GM12865 (cell line): Measurements from ENCODE around the gene SLC31A1.

Experiments
- DNase-seq: peaks from one replicate; pipeline ENCODE4 v3.0.0; 2010; ENCODE audit warnings: low read depth
- H3K4me3 ChIP-seq: 2 replicates; pipeline ENCODE4 v1.5.1; 2011; ENCODE audit warnings: mild to moderate bottlenecking, low read depth, low read length, control low read depth
- TF ChIP-seq, protein P1 (sequence below): IDR thresholded peaks from 2 replicates; pipeline ENCODE4 v1.5.1; 2011; ENCODE audit warnings: low read length, control low read depth, low read depth, inconsistent platforms; ENCODE audit not compliant: insufficient read depth; ENCODE audit errors: missing control alignments

SLC31A1 gene

DNA sequence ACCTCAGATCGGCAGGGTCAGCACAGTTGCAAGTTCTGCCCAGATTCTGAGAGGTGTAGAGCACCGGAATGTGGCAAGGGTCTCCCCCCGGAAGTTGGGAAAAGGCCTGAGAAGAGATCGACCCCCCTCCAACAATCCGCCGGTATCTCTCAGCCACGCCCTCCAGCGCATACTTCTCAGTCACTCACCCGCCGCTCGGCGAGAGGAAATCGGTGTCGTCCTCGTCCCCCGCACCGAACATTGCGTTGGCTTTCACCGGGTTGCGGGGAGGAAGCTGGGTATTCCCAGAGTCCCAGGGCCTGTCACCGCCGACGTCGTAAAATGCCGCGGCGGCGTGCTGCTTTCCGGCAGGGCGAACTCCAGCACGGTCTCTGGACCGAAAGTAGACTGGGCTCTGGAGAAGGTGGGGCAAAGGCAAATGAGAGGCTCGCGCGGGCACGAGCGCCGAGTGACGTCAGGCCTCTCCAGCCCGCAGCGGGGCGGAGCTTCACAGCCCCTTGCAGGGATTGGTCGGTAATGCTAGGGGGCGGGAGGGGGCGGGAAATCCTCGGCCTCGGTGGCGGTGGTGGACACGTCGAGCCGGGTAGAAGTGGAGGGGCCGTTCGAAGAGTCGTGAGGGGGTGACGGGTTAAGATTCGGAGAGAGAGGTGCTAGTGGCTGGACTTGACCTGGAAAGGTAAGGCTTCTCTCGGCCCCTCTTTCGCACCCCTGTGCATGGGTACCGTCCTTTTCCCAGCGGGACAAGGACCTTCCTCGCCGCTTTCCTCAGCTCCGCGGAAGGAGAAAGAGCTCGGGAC is at the start of gene SLC31A1, which contains the start of gene FKBP15:
Gene SLC31A1 (plus strand): TSS at position 542 of the 797 bp plus-strand sequence. CDS start 34,605 bp downstream, outside the sequence.
Gene FKBP15 (minus strand): TSS at position 275 of the 797 bp plus-strand sequence. CDS start 34 bp downstream, at position 241.
- TF ChIP-seq, protein P1, sequence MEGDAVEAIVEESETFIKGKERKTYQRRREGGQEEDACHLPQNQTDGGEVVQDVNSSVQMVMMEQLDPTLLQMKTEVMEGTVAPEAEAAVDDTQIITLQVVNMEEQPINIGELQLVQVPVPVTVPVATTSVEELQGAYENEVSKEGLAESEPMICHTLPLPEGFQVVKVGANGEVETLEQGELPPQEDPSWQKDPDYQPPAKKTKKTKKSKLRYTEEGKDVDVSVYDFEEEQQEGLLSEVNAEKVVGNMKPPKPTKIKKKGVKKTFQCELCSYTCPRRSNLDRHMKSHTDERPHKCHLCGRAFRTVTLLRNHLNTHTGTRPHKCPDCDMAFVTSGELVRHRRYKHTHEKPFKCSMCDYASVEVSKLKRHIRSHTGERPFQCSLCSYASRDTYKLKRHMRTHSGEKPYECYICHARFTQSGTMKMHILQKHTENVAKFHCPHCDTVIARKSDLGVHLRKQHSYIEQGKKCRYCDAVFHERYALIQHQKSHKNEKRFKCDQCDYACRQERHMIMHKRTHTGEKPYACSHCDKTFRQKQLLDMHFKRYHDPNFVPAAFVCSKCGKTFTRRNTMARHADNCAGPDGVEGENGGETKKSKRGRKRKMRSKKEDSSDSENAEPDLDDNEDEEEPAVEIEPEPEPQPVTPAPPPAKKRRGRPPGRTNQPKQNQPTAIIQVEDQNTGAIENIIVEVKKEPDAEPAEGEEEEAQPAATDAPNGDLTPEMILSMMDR = no peak
- peak; percentile 99 for DNase-seq

DNA sequence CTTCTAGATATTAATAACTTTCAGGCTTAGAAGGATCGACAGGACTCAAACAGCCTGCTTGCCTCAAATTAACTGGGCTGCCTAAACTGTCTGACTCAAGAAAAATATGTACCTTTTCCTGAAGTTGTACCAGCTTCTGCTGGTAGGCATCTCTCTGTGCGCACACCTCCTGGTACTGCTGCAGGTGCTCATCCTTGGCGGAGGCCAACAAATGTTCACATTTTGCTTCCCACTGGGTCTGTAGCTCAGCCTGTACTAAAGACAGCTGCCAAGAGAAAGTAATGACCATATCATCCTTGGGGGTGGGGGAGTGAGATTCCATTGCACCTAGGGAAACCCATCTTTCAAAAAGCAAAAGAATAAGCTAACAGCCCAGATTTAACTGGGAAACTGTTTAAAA is 48.0 kb upstream of the SLC31A1 start:
- DNase-seq = no peak
- no peak overlapping the region for H3K4me3 ChIP-seq
- TF ChIP-seq, protein P1 = no peak

More for the DNA sequence above, at the start of gene SLC31A1, which contains the start of gene FKBP15:
- H3K4me3 ChIP-seq = peak within 1 kb of the TSS; percentile 86

DNA sequence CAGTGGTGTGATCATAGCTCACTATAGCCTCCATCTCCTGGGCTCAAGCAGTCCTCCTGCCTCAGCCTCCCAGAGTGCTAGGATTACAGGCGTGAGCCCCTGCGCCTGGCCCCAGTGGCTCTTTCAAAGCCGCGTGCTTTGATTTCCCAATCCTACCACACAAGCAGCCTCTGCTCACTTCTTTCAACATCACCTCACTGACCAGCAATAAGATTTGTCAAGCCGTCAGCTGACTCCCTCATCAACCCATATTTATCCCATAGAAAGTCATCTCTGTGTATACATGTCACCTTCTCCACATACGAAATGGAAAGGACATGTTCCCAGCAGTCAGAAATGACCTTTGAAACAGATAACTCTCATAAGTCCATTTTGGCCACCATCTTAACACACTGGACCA is 44.5 kb upstream of the SLC31A1 start:
- H3K4me3 ChIP-seq = no peak overlapping the region
- DNase-seq = no peak
- TF ChIP-seq, protein P1 = no peak

DNA sequence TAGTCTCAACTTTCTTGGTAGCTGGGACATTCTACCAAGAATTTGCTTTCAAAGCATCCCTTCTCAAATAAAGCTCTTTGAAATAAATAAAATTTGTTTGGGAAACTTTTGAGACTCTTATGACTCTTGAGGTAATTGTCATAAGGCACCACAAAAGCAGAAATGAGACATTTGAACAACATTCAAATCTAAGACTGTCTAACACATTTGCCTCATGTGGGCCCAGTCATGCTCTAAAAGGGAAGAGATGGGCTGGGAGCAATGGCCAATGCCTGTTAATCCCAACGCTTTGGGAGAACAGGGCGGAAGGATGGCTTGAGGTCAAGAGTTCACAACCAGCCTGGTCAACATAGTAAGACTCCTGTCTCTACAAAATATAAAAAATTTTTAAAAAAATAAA is 44.1 kb upstream of the SLC31A1 start:
- TF ChIP-seq, protein P1 = no peak
- H3K4me3 ChIP-seq = no peak overlapping the region
- DNase-seq = no peak

DNA sequence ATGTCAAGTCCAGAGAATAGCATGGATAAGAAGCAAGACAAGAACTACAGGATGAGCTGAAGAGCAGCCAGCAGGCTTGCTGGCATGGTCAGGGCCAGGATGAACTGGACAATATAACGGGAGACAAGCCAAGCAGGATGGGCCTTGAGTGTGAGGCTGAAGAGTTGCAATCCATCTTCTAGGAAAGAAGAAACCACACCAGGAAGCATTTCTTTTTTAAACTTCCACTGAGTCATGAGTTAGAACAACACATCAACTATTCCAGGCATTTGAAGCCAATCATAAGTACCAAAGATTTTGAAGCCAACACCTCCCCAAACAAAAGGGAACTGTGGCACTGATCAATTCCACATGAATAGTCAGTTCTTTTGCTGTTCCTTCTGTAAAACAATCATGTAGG is 43.3 kb upstream of the SLC31A1 start:
- H3K4me3 ChIP-seq = no peak overlapping the region
- TF ChIP-seq, protein P1 = no peak
- no peak for DNase-seq

DNA sequence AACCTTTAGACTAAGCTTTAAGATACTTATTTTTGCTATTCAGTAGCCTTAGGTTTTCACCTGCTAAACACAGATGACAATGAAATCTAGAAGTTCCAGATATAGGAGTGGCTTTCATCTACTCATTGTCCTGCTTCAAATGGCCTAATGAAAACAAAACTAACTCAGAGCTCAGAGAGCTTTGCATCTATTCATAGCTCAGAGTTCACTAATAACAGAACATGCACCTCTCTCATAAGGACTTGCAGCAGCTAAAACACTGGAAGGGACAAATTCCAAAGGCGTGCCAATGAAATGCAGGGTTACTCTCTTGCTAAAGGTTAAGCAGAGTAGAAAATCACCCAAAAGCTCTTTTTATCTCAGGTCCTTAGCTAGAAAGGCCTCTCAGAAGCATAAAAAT is 41.5 kb upstream of the SLC31A1 start:
- TF ChIP-seq, protein P1 = no peak
- DNase-seq = peak; percentile 12
- no peak overlapping the region for H3K4me3 ChIP-seq

DNA sequence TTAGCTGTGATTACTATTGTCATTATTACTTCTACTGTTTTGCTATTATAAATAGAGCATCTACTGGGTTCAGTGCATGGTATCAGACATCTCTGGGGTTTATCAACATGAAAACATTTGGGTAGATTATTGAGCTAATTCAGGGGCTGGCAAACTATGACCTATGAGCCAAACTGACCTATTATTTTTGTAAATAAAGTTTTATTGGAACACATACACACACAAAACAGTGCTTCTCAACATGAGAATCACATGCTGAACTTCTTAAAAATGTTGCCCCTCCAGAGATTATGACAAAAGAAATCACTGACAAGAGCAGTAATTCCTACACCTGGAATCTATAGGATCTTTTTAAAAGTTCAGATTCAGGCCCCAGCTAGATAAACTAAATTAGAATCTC is 40.2 kb upstream of the SLC31A1 start:
- DNase-seq = no peak
- H3K4me3 ChIP-seq = no peak overlapping the region
- TF ChIP-seq, protein P1 = no peak
